ENCODE data around the gene NACA.
"Not testable (repeated sequence)": the region's sequence is repeated elsewhere in the genome, so short reads cannot be mapped to it uniquely, and the experiment has no call there.

The NACA gene

GRCh38 chr12:56753566-56753965 lies 28.5 kb upstream of the NACA start:
- DNase-seq (ENCODE audit: low read depth): no peak
- H3K4me3 ChIP-seq (ENCODE audit: low read depth, low read length): no peak overlapping the region
- TF ChIP-seq MYC (IDR thresholded peaks at IDR 0.05; ENCODE audit: low read depth, low read length) (no peak), CTCF (IDR thresholded peaks at IDR 0.05; ENCODE audit: low read depth, low read length) (no peak), POLR2A (IDR thresholded peaks at IDR 0.05; ENCODE audit: extremely low read depth, insufficient read length) (no peak)
- TF ChIP-seq, protein P1, sequence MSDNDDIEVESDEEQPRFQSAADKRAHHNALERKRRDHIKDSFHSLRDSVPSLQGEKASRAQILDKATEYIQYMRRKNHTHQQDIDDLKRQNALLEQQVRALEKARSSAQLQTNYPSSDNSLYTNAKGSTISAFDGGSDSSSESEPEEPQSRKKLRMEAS (IDR thresholded peaks at IDR 0.05; ENCODE audit: low read depth, low read length): no peak

DNA sequence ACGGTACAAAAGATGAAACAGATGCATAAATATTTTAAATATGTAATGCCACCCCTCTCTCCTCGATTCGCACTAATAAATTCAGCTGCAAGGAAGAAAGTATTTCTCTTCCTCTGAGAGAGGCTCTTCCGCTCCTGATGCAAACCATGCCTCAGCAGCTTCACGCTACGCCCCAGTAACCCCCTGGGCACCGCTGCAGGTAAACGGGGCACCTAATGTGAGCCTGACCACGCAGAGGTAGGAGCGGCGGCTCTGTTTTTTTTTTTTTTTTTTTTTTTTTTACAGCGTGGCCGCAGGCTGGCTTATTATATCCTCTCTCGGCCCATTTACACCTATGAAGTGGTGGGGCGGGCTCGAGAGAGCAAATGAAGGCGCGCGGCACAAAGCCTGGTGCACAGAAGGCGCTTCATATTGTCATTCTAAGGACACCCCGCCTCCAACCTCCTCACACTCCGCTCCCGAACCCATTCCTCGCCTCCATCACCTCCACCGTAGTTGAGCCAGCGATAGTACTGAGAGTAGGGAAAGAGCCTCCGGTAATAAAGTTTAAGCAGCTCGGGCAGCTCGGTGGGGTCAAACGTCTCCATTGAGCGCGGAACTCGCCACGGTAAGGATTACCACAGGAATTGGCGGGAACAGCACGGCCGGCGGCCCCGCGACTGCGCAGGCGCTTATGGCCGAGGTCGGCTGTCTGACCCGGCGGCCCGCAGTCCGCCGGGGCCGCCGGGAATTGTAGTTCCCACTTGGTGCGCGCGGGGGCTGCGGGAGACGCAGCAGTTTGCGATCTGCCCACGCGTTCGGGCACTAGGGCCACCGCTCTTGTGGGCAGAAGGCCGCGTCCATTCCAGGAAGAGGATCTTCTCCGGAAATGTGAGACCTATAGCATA lies 26.9 kb upstream of the NACA start, which contains the start of gene PRIM1:
Gene PRIM1 (minus strand): TSS at position 612 of the 887 bp plus-strand sequence. CDS start 25 bp downstream, at position 587.
- DNase-seq (ENCODE audit: low read depth): peak; percentile 95
- peak within 1 kb of the TSS; percentile 98 for H3K4me3 ChIP-seq (ENCODE audit: low read depth, low read length)
- TF ChIP-seq CTCF (IDR thresholded peaks at IDR 0.05; ENCODE audit: low read depth, low read length): no peak
- TF ChIP-seq, protein P1 (IDR thresholded peaks at IDR 0.05; ENCODE audit: low read depth, low read length): peak; percentile 59
- TF ChIP-seq POLR2A (IDR thresholded peaks at IDR 0.05; ENCODE audit: extremely low read depth, insufficient read length): peak; percentile 92
- TF ChIP-seq MYC (IDR thresholded peaks at IDR 0.05; ENCODE audit: low read depth, low read length): peak; percentile 73

GRCh38 chr12:56750596-56750995 lies 25.5 kb upstream of the NACA start:
- H3K4me3 ChIP-seq (ENCODE audit: low read depth, low read length): peak overlapping the region; percentile 98
- not testable (repeated sequence) for DNase-seq (ENCODE audit: low read depth)

GRCh38 chr12:56749853-56750252 lies 24.8 kb upstream of the NACA start:
- no peak for TF ChIP-seq CTCF (IDR thresholded peaks at IDR 0.05; ENCODE audit: low read depth, low read length)
- TF ChIP-seq POLR2A (IDR thresholded peaks at IDR 0.05; ENCODE audit: extremely low read depth, insufficient read length): no peak
- TF ChIP-seq, protein P1 (IDR thresholded peaks at IDR 0.05; ENCODE audit: low read depth, low read length): no peak
- TF ChIP-seq MYC (IDR thresholded peaks at IDR 0.05; ENCODE audit: low read depth, low read length): no peak
- no peak for DNase-seq (ENCODE audit: low read depth)
- peak overlapping the region; percentile 22 for H3K4me3 ChIP-seq (ENCODE audit: low read depth, low read length)

DNA sequence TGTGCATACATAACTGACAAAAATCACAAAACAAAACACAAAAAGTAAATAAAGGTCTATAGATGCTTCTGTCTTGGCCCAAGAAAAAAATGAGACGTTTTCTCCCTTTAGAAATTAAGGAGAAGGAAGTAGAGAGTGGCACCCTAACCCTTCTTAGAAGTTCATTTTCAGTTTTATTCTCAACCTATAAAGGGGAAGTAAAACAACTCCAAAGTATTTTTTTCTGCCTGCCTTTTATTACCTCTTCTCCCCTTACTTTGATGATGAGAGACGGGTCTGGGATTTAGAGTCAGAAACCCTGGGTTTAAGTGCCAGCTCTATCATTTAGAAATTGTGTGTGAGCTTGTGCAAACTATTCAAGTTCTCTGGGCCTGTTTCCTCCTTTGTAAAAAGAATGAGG lies 24.3 kb upstream of the NACA start:
- H3K4me3 ChIP-seq (ENCODE audit: low read depth, low read length): peak overlapping the region; percentile 22
- DNase-seq (ENCODE audit: low read depth): peak; percentile 43

More for the DNA sequence above, 24.3 kb upstream of the NACA start:
- TF ChIP-seq MYC (IDR thresholded peaks at IDR 0.05; ENCODE audit: low read depth, low read length) (no peak), POLR2A (IDR thresholded peaks at IDR 0.05; ENCODE audit: extremely low read depth, insufficient read length) (no peak), CTCF (IDR thresholded peaks at IDR 0.05; ENCODE audit: low read depth, low read length) (no peak)
- TF ChIP-seq, protein P1 (IDR thresholded peaks at IDR 0.05; ENCODE audit: low read depth, low read length): no peak

All from NB4 (cell line).